ENCODE results near the gene PDZK1. TPM values are rescaled to one million over a fixed set of nuclear protein-coding genes. Genes with fewer than 3 reads are reported as not detected.

The PDZK1 gene
- total and polyA plus RNA-seq, 2 of the 8 experiments (the other 6 are each of a cell fraction or from before 2014, with no cell fraction given): 0.17 TPM; not detected in 1

GRCh38 chr1:145747398-145748247, 40.5 kb upstream of the PDZK1 start:
- H3K4me3 ChIP-seq (ENCODE audit: extremely low read depth in 1 of 4, insufficient read depth in 2 of 4, low read depth in 3 of 4, low read length in 4 of 4): no peak overlapping the region
- ChIA-PET POLR2A (ENCODE audit: partially characterized antibody) (no interaction called here), CTCF (ENCODE audit: partially characterized antibody) (interaction anchor here (0.8 to 2.4 kb wide), 4 partner anchors 9 to 27 kb away, joined by 3 to 8 read pairs (median 3); no protein-coding TSS in a partner anchor)
- H3K9ac ChIP-seq (replicated peaks in 1 of 4; ENCODE audit: extremely low read depth in 1 of 4, low read depth in 3 of 4, low read length in 3 of 4): no peak overlapping the region
- H3K4me1 ChIP-seq (replicated peaks in 1 of 4; ENCODE audit: control insufficient read depth in 3 of 4, insufficient read depth in 4 of 4, low read length in 3 of 4): no peaks in the 10 kb centered on the region
- no peak overlapping the region for H2BK20ac ChIP-seq (ENCODE audit: low read length)
- H2BK5ac ChIP-seq (ENCODE audit: low read depth, low read length): no peak overlapping the region
- no peak overlapping the region for H4K91ac ChIP-seq (replicated peaks; ENCODE audit: insufficient read length, low read length)
- no peaks in the 10 kb centered on the region for H3K23me2 ChIP-seq (ENCODE audit: low read depth, low read length)
- no peak overlapping the region for H2BK12ac ChIP-seq (ENCODE audit: low read depth, low read length)
- H4K8ac ChIP-seq (ENCODE audit: extremely low read depth, insufficient read depth, low read length): no peak overlapping the region
- 93% methylated on average over 9 of the region's 9 CpGs; no CpG with 5 or more reads in 1 of the 2 experiments for WGBS, 2 experiments (ENCODE audit: extremely low coverage in 1 of 2, insufficient coverage in 1 of 2, insufficient read length in 1 of 2, insufficient replicate concordance in 2 of 2, low coverage in 1 of 2, low lambda C conversion rate in 2 of 2, missing lambda C conversion rate in 1 of 2)
- no peak overlapping the region for H3K14ac ChIP-seq (ENCODE audit: insufficient read length)
- no peak overlapping the region for H3K56ac ChIP-seq (replicated peaks; ENCODE audit: insufficient read length, low read depth, low read length)
- H3K79me1 ChIP-seq (ENCODE audit: low read depth, low read length): no peaks in the 10 kb centered on the region; the same call in 1 of the 2 replicates
- no peak overlapping the region for H3K4me2 ChIP-seq (ENCODE audit: insufficient read depth in 1 of 2, low read depth in 2 of 2, low read length in 2 of 2)
- H2AK5ac ChIP-seq (ENCODE audit: low read depth, low read length): no peak overlapping the region
- no peaks in the 10 kb centered on the region for H3K79me2 ChIP-seq (ENCODE audit: control insufficient read depth in 1 of 2, insufficient read depth in 2 of 2, low read length in 2 of 2)
- peaks cover 3 to 18% (median 10%) of the 10 kb centered on the region in 4 experiments; a peak in 6 of 8 replicates for H3K36me3 ChIP-seq (ENCODE audit: control insufficient read depth in 2 of 4, insufficient read depth in 4 of 4, low read length in 3 of 4)
- H3K27me3 ChIP-seq (replicated peaks in 1 of 4; ENCODE audit: control insufficient read depth in 3 of 4, extremely low read depth in 1 of 4, insufficient read depth in 3 of 4, low read length in 3 of 4): no peaks in the 10 kb centered on the region
- H2BK15ac ChIP-seq (ENCODE audit: low read length): no peak overlapping the region
- no peak overlapping the region for H3K18ac ChIP-seq (ENCODE audit: extremely low read depth, low read length)
- no peak overlapping the region for H4K5ac ChIP-seq (ENCODE audit: insufficient read length, low read depth, low read length)
- H4K20me1 ChIP-seq (replicated peaks in 1 of 2; ENCODE audit: control insufficient read depth in 1 of 2, insufficient read depth in 2 of 2, low read length in 2 of 2): no peaks in the 10 kb centered on the region
- no peak overlapping the region for H3K23ac ChIP-seq (ENCODE audit: insufficient read length)
- no peak overlapping the region for H3K4ac ChIP-seq (replicated peaks; ENCODE audit: insufficient read length, low read depth, low read length)
- no peak for FAIRE-seq
- no peak overlapping the region for H2AFZ ChIP-seq (ENCODE audit: low read length)
- DNase-seq (ENCODE audit: low read depth in 1 of 2, low spot score in 2 of 2): no peak
- no peaks in the 10 kb centered on the region for H3K9me3 ChIP-seq (ENCODE audit: insufficient read depth in 2 of 2, low read depth in 1 of 2, low read length in 1 of 2)
- H2BK120ac ChIP-seq (replicated peaks; ENCODE audit: low read depth, low read length): no peak overlapping the region
- no peak overlapping the region for H3K27ac ChIP-seq (ENCODE audit: low read depth, low read length)
- TF ChIP-seq CHD1 (IDR thresholded peaks at IDR 0.05; ENCODE audit: low read depth, low read length) (no peak), POU5F1 (IDR thresholded peaks at IDR 0.05; ENCODE audit: low read depth, low read length) (no peak), TCF12 (IDR thresholded peaks at IDR 0.05; ENCODE audit: low read depth, low read length) (no peak), EP300 (IDR thresholded peaks at IDR 0.05; ENCODE audit: borderline replicate concordance in 1 of 2, low read depth in 2 of 2, low read length in 2 of 2) (no peak), ATF2 (IDR thresholded peaks at IDR 0.05; ENCODE audit: low read length) (no peak), BCL11A (IDR thresholded peaks at IDR 0.05; ENCODE audit: low read depth in 2 of 2, low read length in 2 of 2) (no peak), POLR2A (IDR thresholded peaks at IDR 0.05; ENCODE audit: control extremely low read depth in 1 of 2, low read depth in 2 of 2, low read length in 2 of 2) (no peak), MAX (IDR thresholded peaks at IDR 0.05) (no peak)
